K562 (cell line): ENCODE measurements around the gene ARID3C. TPM values are rescaled to one million over a fixed set of nuclear protein-coding genes. Genes with fewer than 3 reads are reported as not detected.
A peak's percentile ranks its signal among the peaks of the same experiment; 100 is the strongest.

Experiments used
- ATAC-seq: fragments of 200-7000 bp; cut with Tn5 transposase; 3 replicates; pipeline ENCODE4 v1.9.1; 2020; ENCODE audit warnings: moderate library complexity
- BruUV-seq: library from RNA; stranded (reverse); fragments of 400-500 nt; replicated peaks from 2 replicates; lab custom pipeline; 2021; lab: Mats Ljungman, UMichigan
- CTCF ChIA-PET: fragments of 300-600 bp; formaldehyde crosslinking; extraction: SDS; loops from one replicate; lab custom pipeline; 2021; ENCODE audit warnings: low intra/inter-chr PET ratio; lab: Yijun Ruan, JAX
- POLR2A ChIA-PET: fragments of 300-600, 350-650 bp; sonication (Branson Sonifier 250); formaldehyde crosslinking; extraction: SDS; loops from one replicate; lab custom pipeline; 2021; ENCODE audit warnings: antibody characterized with exemption, inconsistent platforms; lab: Yijun Ruan, JAX
- DNase-seq, 4 experiments: peaks; one replicate each; pipeline versions ENCODE4 v3.0.0 to v3.0.0-alpha.2; 2011 to 2018; ENCODE audit warnings: low spot score in 3 of 4, mixed read lengths in 3 of 4; ENCODE audit errors: extremely low read depth in 1 of 4
- FAIRE-seq: peaks from 2 replicates; lab custom pipeline; 2011; peaks lifted over from hg19 to GRCh38; lab: Jason Lieb, UNC
- H2AFZ ChIP-seq: 2 replicates; pipeline ENCODE4 v1.6.0; 2011; ENCODE audit warnings: low read depth, low read length, control low read depth, inconsistent platforms
- H3K27ac ChIP-seq: fragments of 200-600 bp; 3 replicates; pipeline ENCODE4 v1.8.0; 2011; ENCODE audit warnings: low read depth, mild to moderate bottlenecking, control low read depth, inconsistent platforms, low read length, moderate library complexity, mixed read lengths; ENCODE audit errors: extremely low read depth
- H3K27me3 ChIP-seq, 2 experiments: fragments of 300-600 bp in 1 of 2; 2 replicates in 1 of 2; 3 replicates in 1 of 2; pipeline versions ENCODE4 v1.6.0 to v1.8.0; 2011; ENCODE audit warnings: inconsistent platforms in 2 of 2, low read length in 2 of 2, mild to moderate bottlenecking in 1 of 2, mixed read lengths in 1 of 2, moderate library complexity in 1 of 2; ENCODE audit not compliant: control insufficient read depth in 2 of 2, insufficient read depth in 2 of 2
- H3K36me3 ChIP-seq: fragments of 300-600 bp; 3 replicates; pipeline ENCODE4 v1.8.0; 2011; ENCODE audit warnings: mild to moderate bottlenecking, low read length, inconsistent platforms; ENCODE audit not compliant: control insufficient read depth, insufficient read depth
- H3K4me1 ChIP-seq, 2 experiments: fragments of 200-600 bp in 1 of 2; replicated peaks in 1 of 2; 2 replicates in 1 of 2; 3 replicates in 1 of 2; pipeline versions ENCODE4 v1.5.1 to v1.8.0; 2011; ENCODE audit warnings: inconsistent platforms in 2 of 2, low read length in 2 of 2, mild to moderate bottlenecking in 1 of 2, mixed read lengths in 1 of 2, moderate library complexity in 1 of 2; ENCODE audit not compliant: control insufficient read depth in 2 of 2, insufficient read depth in 2 of 2
- H3K4me2 ChIP-seq: 2 replicates; pipeline ENCODE4 v1.6.1; 2011; ENCODE audit warnings: low read length, control low read depth, inconsistent platforms, mixed read lengths; ENCODE audit not compliant: insufficient read depth
- H3K4me3 ChIP-seq: fragments of 200-600 bp; sonication (generic), shearing (Covaris generic); 2 replicates; pipeline ENCODE4 v1.5.1; 2016; ENCODE audit warnings: control low read depth, inconsistent platforms
- H3K79me2 ChIP-seq: fragments of 200-600 bp; 3 replicates; pipeline ENCODE4 v1.8.0; 2011; ENCODE audit warnings: low read length, inconsistent platforms; ENCODE audit not compliant: control insufficient read depth, insufficient read depth
- H3K9ac ChIP-seq, 2 experiments: 2 replicates each; pipeline versions ENCODE4 v1.6.0 to v1.6.1; 2011; ENCODE audit warnings: low read depth in 2 of 2, low read length in 2 of 2, control low read depth in 1 of 2, inconsistent platforms in 1 of 2, mild to moderate bottlenecking in 1 of 2, mixed read lengths in 1 of 2; ENCODE audit not compliant: insufficient read depth in 1 of 2
- H3K9me1 ChIP-seq: one replicate; pipeline ENCODE4 v1.6.0; 2011; ENCODE audit warnings: inconsistent platforms, mild to moderate bottlenecking, low read length, moderate library complexity; ENCODE audit not compliant: control insufficient read depth, insufficient read depth
- H3K9me3 ChIP-seq: replicated peaks from 2 replicates; pipeline ENCODE4 v1.5.1; 2011; ENCODE audit warnings: low read depth, low read length, inconsistent platforms; ENCODE audit not compliant: control insufficient read depth, insufficient read depth
- H4K20me1 ChIP-seq: replicated peaks from 2 replicates; pipeline ENCODE4 v1.6.1; 2011; ENCODE audit warnings: low read length, inconsistent platforms, mixed read lengths; ENCODE audit not compliant: control insufficient read depth, insufficient read depth
- MAFK ChIP-seq: IDR thresholded peaks from 2 replicates; pipeline ENCODE4 v1.6.1; 2011; ENCODE audit warnings: low read length, improper control_type of control experiment
- ZNF316 ChIP-seq: fragments of 450-650 bp; IDR thresholded peaks from 2 replicates; pipeline ENCODE4 v1.6.1; 2016
- WGBS: fragments of 100-300 bp; shearing (Covaris generic); methylation state at CpG from one replicate; pipeline ENCODE4 v1.1.6; 2016; ENCODE audit warnings: low coverage, mixed read lengths; ENCODE audit not compliant: insufficient coverage; ENCODE audit errors: missing lambda C conversion rate; 5-methylcytosine and 5-hydroxymethylcytosine counted together
- in situ Hi-C: fragments of 300-500 bp; cut with MboI; formaldehyde crosslinking; loops from 4 replicates; pipeline ENCODE4 v1.15.0; 2018; ENCODE audit warnings: inconsistent platforms, mixed read lengths
- intact Hi-C: fragments of 100-400 bp; cut with micrococcal nuclease; formaldehyde crosslinking; loops from 2 replicates; pipeline ENCODE4 v1.14.2; 2022
- polyA plus RNA-seq, 8 experiments: library from polyadenylated mRNA; depleted of rRNA in 4 of 8; stranded (reverse) in 5 of 8; unstranded in 3 of 8; fragments of >200 nt; fragmentation: Nextera tagmentation in 2 of 8; fragmentation: Illumina TruSeq in 1 of 8; extraction: Ambion mirVana in 2 of 8; extraction: Trizol in 1 of 8; gene quantifications; 2 replicates each; pipeline versions ENCODE4 v1.2.1 to v1.2.3, GENCODE V29; 2011 to 2014; ENCODE audit warnings: inconsistent platforms in 1 of 8, missing spikeins in 1 of 8
- total RNA-seq, 7 experiments: library from RNA; depleted of rRNA in 6 of 7; stranded (reverse); fragments of >200 nt in 6 of 7; fragmentation: Illumina TruSeq in 2 of 7; extraction: Trizol in 2 of 7; gene quantifications; 2 replicates each; pipeline versions ENCODE4 v1.2.1 to v1.2.3, GENCODE V29; 2011 to 2021; ENCODE audit warnings: low replicate concordance in 1 of 7
- TF ChIP-seq, protein P1 (sequence below), 2 experiments: IDR thresholded peaks; 2 replicates each; pipeline ENCODE4 v1.6.1; 2011; ENCODE audit warnings: borderline replicate concordance in 1 of 2, control low read depth in 1 of 2, low read depth in 1 of 2, low read length in 1 of 2, mild to moderate bottlenecking in 1 of 2, mixed read lengths in 1 of 2, moderate library complexity in 1 of 2; ENCODE audit not compliant: insufficient read depth in 1 of 2, insufficient read length in 1 of 2, poor library complexity in 1 of 2, severe bottlenecking in 1 of 2; ENCODE audit errors: extremely low read depth in 1 of 2

Gene ARID3C
- total and polyA plus RNA-seq, 9 of the 15 experiments (the other 6 are each of a cell fraction or from before 2014, with no cell fraction given): not detected

GRCh38 chr9:34669809-34670562 is 41.1 kb upstream of the ARID3C start:
- in situ Hi-C loops (no loop called here), intact Hi-C loops (no loop called here)
- Histone ChIP-seq H3K36me3 (peaks cover 14% of the 10 kb centered on the region; the same call in 2 of the 3 replicates), H3K4me2 (no peak overlapping the region), H3K4me1 (peaks cover 6% of the 10 kb centered on the region in 2 experiments; a peak in 4 of 5 replicates), H3K9me3 (no peaks in the 10 kb centered on the region), H3K27me3 (no peaks in the 10 kb centered on the region), H3K79me2 (peaks cover 28% of the 10 kb centered on the region)
- no peak for ATAC-seq
- CTCF ChIA-PET: no interaction called here
- TF ChIP-seq ZNF316: peak; percentile 55
- TF ChIP-seq, protein P1, sequence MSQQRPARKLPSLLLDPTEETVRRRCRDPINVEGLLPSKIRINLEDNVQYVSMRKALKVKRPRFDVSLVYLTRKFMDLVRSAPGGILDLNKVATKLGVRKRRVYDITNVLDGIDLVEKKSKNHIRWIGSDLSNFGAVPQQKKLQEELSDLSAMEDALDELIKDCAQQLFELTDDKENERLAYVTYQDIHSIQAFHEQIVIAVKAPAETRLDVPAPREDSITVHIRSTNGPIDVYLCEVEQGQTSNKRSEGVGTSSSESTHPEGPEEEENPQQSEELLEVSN (IDR thresholded peaks at IDR 0.05; ENCODE audit: borderline replicate concordance in 1 of 2, extremely low read depth in 1 of 2, insufficient read depth in 1 of 2, insufficient read length in 1 of 2, low read depth in 1 of 2, low read length in 1 of 2, poor library complexity in 1 of 2, severe bottlenecking in 1 of 2): no peak
- TF ChIP-seq MAFK: peak; percentile 14; the same call in 1 of the 2 replicates
- TF ChIP-seq, all 486 proteins: peak for 2
- FAIRE-seq: no peak
- BruUV-seq: no TSS peak
- POLR2A ChIA-PET: no interaction called here
- DNase-seq: no peak
- Histone ChIP-seq H3K4me3 (no peak overlapping the region), H4K20me1 (0 out of 2 replicates have a peak, but pooled peaks cover 4% of the 10 kb centered on the region), H3K27ac (no peak overlapping the region), H3K9ac (no peak overlapping the region), H3K9me1 (no peaks in the 10 kb centered on the region), H2AFZ (no peak overlapping the region)
- WGBS: 56% methylated on average over 5 of the region's 5 CpGs
